ENCODE results near the gene GABRB2. TPM values are rescaled to one million over a fixed set of nuclear protein-coding genes. Genes with fewer than 3 reads are reported as not detected.

GABRB2 gene
- total RNA-seq, 1 donor from 2014 or later = 0.26 TPM

DNA sequence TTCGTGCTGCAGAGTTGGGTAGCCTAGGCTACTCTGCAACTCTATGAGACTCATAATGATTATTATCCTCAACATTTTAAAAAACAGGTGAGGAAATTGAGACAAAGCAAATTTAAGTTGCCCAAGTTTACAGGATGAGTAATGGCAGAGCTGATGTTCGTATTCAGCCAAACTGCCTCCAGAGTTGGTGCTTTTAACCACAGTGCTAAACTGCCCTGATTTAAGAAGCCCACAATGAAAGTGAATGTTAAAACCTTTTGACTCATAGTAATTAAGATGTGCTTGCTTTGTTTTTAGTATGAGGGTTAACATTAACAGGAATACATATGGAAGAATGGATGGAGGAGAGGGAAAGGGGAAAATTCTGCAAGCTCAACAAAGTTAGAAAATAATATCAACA is 15.9 kb upstream of the GABRB2 start:
- no peaks in the 10 kb centered on the region for H3K9me3 Mint-ChIP-seq (ENCODE audit: unreplicated experiment)
- no peaks in the 10 kb centered on the region for H3K27me3 Mint-ChIP-seq (ENCODE audit: unreplicated experiment)
- H3K36me3 Mint-ChIP-seq (ENCODE audit: low read depth, unreplicated experiment) = no peaks in the 10 kb centered on the region
- H3K4me3 Mint-ChIP-seq (ENCODE audit: unreplicated experiment) = no peak overlapping the region
- no peak overlapping the region for H3K27ac Mint-ChIP-seq (ENCODE audit: unreplicated experiment)
- DNase-seq (ENCODE audit: low spot score) = no peak
- no peaks in the 10 kb centered on the region for H3K4me1 Mint-ChIP-seq (ENCODE audit: unreplicated experiment)
- TF ChIP-seq, protein P1, sequence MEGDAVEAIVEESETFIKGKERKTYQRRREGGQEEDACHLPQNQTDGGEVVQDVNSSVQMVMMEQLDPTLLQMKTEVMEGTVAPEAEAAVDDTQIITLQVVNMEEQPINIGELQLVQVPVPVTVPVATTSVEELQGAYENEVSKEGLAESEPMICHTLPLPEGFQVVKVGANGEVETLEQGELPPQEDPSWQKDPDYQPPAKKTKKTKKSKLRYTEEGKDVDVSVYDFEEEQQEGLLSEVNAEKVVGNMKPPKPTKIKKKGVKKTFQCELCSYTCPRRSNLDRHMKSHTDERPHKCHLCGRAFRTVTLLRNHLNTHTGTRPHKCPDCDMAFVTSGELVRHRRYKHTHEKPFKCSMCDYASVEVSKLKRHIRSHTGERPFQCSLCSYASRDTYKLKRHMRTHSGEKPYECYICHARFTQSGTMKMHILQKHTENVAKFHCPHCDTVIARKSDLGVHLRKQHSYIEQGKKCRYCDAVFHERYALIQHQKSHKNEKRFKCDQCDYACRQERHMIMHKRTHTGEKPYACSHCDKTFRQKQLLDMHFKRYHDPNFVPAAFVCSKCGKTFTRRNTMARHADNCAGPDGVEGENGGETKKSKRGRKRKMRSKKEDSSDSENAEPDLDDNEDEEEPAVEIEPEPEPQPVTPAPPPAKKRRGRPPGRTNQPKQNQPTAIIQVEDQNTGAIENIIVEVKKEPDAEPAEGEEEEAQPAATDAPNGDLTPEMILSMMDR (IDR thresholded peaks at IDR 0.05; ENCODE audit: unreplicated experiment) = no peak

GRCh38 chr5:161549106-161549505 is 2.6 kb upstream of the GABRB2 start:
- DNase-seq (ENCODE audit: low spot score) = no peak
- Mint-ChIP-seq H3K27ac (ENCODE audit: unreplicated experiment) (no peak overlapping the region), H3K9me3 (ENCODE audit: unreplicated experiment) (peaks cover 6% of the 10 kb centered on the region), H3K4me3 (ENCODE audit: unreplicated experiment) (peak overlapping the region; percentile 62), H3K36me3 (ENCODE audit: low read depth, unreplicated experiment) (no peaks in the 10 kb centered on the region), H3K4me1 (ENCODE audit: unreplicated experiment) (peaks cover 13% of the 10 kb centered on the region), H3K27me3 (ENCODE audit: unreplicated experiment) (peaks cover 18% of the 10 kb centered on the region)
- TF ChIP-seq, protein P1 (IDR thresholded peaks at IDR 0.05; ENCODE audit: unreplicated experiment) = no peak

DNA sequence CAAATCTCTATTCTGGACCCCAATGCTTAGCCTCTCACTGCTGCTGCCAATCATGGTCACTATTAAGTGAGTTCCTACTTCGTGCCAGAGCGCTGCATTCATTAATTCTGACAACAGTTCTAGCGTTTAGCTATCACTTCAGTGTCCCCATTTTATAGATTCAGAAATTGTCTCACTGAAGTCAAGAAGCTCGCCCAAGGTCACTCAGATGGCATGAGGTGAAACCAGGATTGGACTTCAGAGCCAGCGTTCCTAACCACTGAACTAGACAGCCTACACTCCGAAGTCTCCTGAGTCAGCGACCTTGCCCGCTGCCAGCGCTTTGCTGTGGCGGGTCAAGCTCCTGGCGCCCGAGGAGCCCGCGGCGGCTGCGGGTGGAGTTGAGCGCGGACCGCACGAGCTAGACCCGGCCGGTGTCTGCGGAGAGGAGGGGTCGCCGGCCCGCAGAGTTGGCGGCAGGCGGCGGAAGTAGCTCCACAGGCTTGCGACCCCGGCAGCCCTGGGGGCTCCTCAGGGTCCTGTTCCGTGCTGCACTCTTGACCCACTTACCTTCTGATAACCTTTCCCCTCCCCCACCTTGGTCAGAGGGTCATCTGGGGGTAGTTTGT is 2.1 kb upstream of the GABRB2 start:
- DNase-seq (ENCODE audit: low spot score) = peak; percentile 27
- TF ChIP-seq, protein P1 (IDR thresholded peaks at IDR 0.05; ENCODE audit: unreplicated experiment) = no peak
- peaks cover 18% of the 10 kb centered on the region for H3K27me3 Mint-ChIP-seq (ENCODE audit: unreplicated experiment)
- peaks cover 6% of the 10 kb centered on the region for H3K9me3 Mint-ChIP-seq (ENCODE audit: unreplicated experiment)
- peak overlapping the region; percentile 83 for H3K4me3 Mint-ChIP-seq (ENCODE audit: unreplicated experiment)
- H3K4me1 Mint-ChIP-seq (ENCODE audit: unreplicated experiment) = peaks cover 13% of the 10 kb centered on the region
- no peak overlapping the region for H3K27ac Mint-ChIP-seq (ENCODE audit: unreplicated experiment)
- H3K36me3 Mint-ChIP-seq (ENCODE audit: low read depth, unreplicated experiment) = no peaks in the 10 kb centered on the region

GRCh38 chr5:161547738-161548486 is 1.4 kb upstream of the GABRB2 start:
- DNase-seq (ENCODE audit: low spot score) = peak; percentile 18
- TF ChIP-seq, protein P1 (IDR thresholded peaks at IDR 0.05; ENCODE audit: unreplicated experiment) = no peak
- H3K27ac Mint-ChIP-seq (ENCODE audit: unreplicated experiment) = no peak overlapping the region
- H3K36me3 Mint-ChIP-seq (ENCODE audit: low read depth, unreplicated experiment) = no peaks in the 10 kb centered on the region
- peaks cover 18% of the 10 kb centered on the region for H3K27me3 Mint-ChIP-seq (ENCODE audit: unreplicated experiment)
- peaks cover 6% of the 10 kb centered on the region for H3K9me3 Mint-ChIP-seq (ENCODE audit: unreplicated experiment)
- peaks cover 13% of the 10 kb centered on the region for H3K4me1 Mint-ChIP-seq (ENCODE audit: unreplicated experiment)
- H3K4me3 Mint-ChIP-seq (ENCODE audit: unreplicated experiment) = peak overlapping the region; percentile 85

GRCh38 chr5:161547406-161547737 is 847 bp upstream of the GABRB2 start:
- no peak for DNase-seq (ENCODE audit: low spot score)
- Mint-ChIP-seq H3K27ac (ENCODE audit: unreplicated experiment) (no peak overlapping the region), H3K27me3 (ENCODE audit: unreplicated experiment) (peaks cover 18% of the 10 kb centered on the region), H3K4me3 (ENCODE audit: unreplicated experiment) (peak overlapping the region; percentile 85), H3K9me3 (ENCODE audit: unreplicated experiment) (peaks cover 6% of the 10 kb centered on the region), H3K36me3 (ENCODE audit: low read depth, unreplicated experiment) (no peaks in the 10 kb centered on the region), H3K4me1 (ENCODE audit: unreplicated experiment) (peaks cover 13% of the 10 kb centered on the region)
- TF ChIP-seq, protein P1 (IDR thresholded peaks at IDR 0.05; ENCODE audit: unreplicated experiment) = no peak
